Measurements from ENCODE around the gene ANKRD36.
"Not testable (repeated sequence)": the region's sequence is repeated elsewhere in the genome, so short reads cannot be mapped to it uniquely, and the experiment has no call there.

DNA sequence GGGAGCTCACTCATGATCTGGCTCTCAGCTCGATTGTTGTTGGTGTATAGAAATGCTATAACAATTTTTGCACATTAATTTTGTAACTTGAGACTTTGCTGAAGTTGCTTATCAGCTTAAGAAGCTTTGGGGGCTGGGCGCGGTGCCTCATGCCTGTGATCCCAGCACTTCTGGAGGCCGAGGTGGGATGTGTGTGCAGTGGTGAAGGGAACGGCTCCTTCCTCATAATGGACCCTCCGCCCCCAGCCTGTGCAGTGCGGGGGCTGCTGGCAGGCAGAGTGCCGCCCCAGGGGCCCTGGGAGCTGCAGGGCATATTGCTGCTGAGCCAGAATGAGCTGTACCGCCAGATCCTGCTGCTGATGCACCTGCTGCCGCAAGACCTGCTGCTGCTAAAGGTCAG, 32.1 kb upstream of the ANKRD36 start:
- TF ChIP-seq TAF1, POLR2A, POLR2AphosphoS5, SPI1, POU2F2 (IDR thresholded peaks at IDR 0.05; ENCODE audit: low read depth, low read length): not testable (repeated sequence)
